ENCODE results near the gene ZDHHC13. TPM values are rescaled to one million over a fixed set of nuclear protein-coding genes. Genes with fewer than 3 reads are reported as not detected.

ZDHHC13 gene
- polyA plus RNA-seq, 1 donor (not counting 4 experiments of a cell fraction or from before 2014, with no cell fraction given) = 24.1 TPM

DNA sequence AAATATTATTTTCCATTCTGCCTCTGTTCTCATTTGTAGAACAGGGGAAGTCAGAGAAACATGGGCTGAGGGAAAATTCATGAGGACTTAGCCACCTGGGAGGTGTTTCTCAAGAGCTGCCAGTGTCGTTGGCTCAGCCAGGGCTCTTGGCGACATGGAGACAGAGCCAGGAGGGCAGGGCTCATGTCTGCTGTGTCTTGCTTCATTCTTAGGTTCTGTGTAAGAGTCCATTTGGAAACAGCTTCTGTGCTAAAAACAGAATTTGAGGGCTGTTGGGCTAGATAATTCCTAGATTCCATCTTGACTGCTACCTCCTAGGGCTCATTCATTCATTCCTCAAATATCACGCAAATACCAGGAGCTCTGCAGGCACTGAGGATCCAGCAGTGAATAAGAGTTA is 41.3 kb upstream of the ZDHHC13 start:
- Histone ChIP-seq H3K9ac (ENCODE audit: control insufficient read depth, extremely low read depth, insufficient read depth, low read length) (no peak overlapping the region), H2AFZ (ENCODE audit: control insufficient read depth, low read length) (no peak overlapping the region), H3K36me3 (ENCODE audit: control insufficient read depth in 2 of 2, extremely low read depth in 1 of 2, insufficient read depth in 2 of 2, low read length in 2 of 2) (no peaks in the 10 kb centered on the region), H3K9me3 (ENCODE audit: control insufficient read depth, low read depth, low read length) (no peaks in the 10 kb centered on the region), H3K4me2 (ENCODE audit: control insufficient read depth, extremely low read depth, insufficient read depth, low read depth, low read length) (no peak overlapping the region), H3K27me3 (ENCODE audit: control insufficient read depth, extremely low read depth, insufficient read depth, low read length) (no peaks in the 10 kb centered on the region), H3K27ac (ENCODE audit: control insufficient read depth, insufficient read depth, low read length) (no peak overlapping the region), H3K9me1 (ENCODE audit: control insufficient read depth, extremely low read depth, insufficient read depth, low read length) (no peaks in the 10 kb centered on the region), H3K4me3 (ENCODE audit: control insufficient read depth in 2 of 3, extremely low read depth in 1 of 3, insufficient read depth in 2 of 3, low read depth in 1 of 3, low read length in 3 of 3) (no peak overlapping the region), H4K20me1 (ENCODE audit: control insufficient read depth, extremely low read depth, insufficient read depth, low read length) (no peaks in the 10 kb centered on the region), H3K79me2 (ENCODE audit: control insufficient read depth, insufficient read depth, low read length) (no peaks in the 10 kb centered on the region), H3K4me1 (ENCODE audit: control insufficient read depth, extremely low read depth, insufficient read depth, low read length) (peaks cover 18% of the 10 kb centered on the region)
- no peak for TF ChIP-seq CTCF (optimal IDR thresholded peaks at IDR 0.05 in 1 of 3, IDR thresholded peaks at IDR 0.05 in 1 of 3, conservative IDR thresholded peaks at IDR 0.05 in 1 of 3; ENCODE audit: extremely low read depth in 1 of 3, insufficient read depth in 2 of 3, low read length in 3 of 3)
- no peak for TF ChIP-seq EZH2 (IDR thresholded peaks at IDR 0.05; ENCODE audit: low read length)
- FAIRE-seq = no peak
- DNase-seq (ENCODE audit: low read depth, low spot score) = no peak
- dilution Hi-C loops (cut with MboI; ENCODE audit: extremely low pct_ligation_motif_present, low sequenced_read_pairs) = no loop called here

- no peak for DNase-seq (ENCODE audit: low read depth, low spot score)
- H3K27ac ChIP-seq (ENCODE audit: control insufficient read depth, insufficient read depth, low read length) = no peak overlapping the region
- H3K4me1 ChIP-seq (ENCODE audit: control insufficient read depth, extremely low read depth, insufficient read depth, low read length) = peaks cover 24% of the 10 kb centered on the region
- H4K20me1 ChIP-seq (ENCODE audit: control insufficient read depth, extremely low read depth, insufficient read depth, low read length) = no peaks in the 10 kb centered on the region
- no peaks in the 10 kb centered on the region for H3K9me3 ChIP-seq (ENCODE audit: control insufficient read depth, low read depth, low read length)
- no peaks in the 10 kb centered on the region for H3K27me3 ChIP-seq (ENCODE audit: control insufficient read depth, extremely low read depth, insufficient read depth, low read length)
- H3K4me3 ChIP-seq (ENCODE audit: control insufficient read depth in 2 of 3, extremely low read depth in 1 of 3, insufficient read depth in 2 of 3, low read depth in 1 of 3, low read length in 3 of 3) = no peak overlapping the region
- dilution Hi-C loops (cut with MboI; ENCODE audit: extremely low pct_ligation_motif_present, low sequenced_read_pairs) = no loop called here
- no peak for TF ChIP-seq EZH2 (IDR thresholded peaks at IDR 0.05; ENCODE audit: low read length)
- TF ChIP-seq CTCF (optimal IDR thresholded peaks at IDR 0.05 in 1 of 3, IDR thresholded peaks at IDR 0.05 in 1 of 3, conservative IDR thresholded peaks at IDR 0.05 in 1 of 3; ENCODE audit: extremely low read depth in 1 of 3, insufficient read depth in 2 of 3, low read length in 3 of 3) = peak; percentile 81 to 98 (median 93)
- H3K9me1 ChIP-seq (ENCODE audit: control insufficient read depth, extremely low read depth, insufficient read depth, low read length) = no peaks in the 10 kb centered on the region
- peak overlapping the region; percentile 20 for H3K4me2 ChIP-seq (ENCODE audit: control insufficient read depth, extremely low read depth, insufficient read depth, low read depth, low read length)
- H3K36me3 ChIP-seq (ENCODE audit: control insufficient read depth in 2 of 2, extremely low read depth in 1 of 2, insufficient read depth in 2 of 2, low read length in 2 of 2) = no peaks in the 10 kb centered on the region
- no peak overlapping the region for H2AFZ ChIP-seq (ENCODE audit: control insufficient read depth, low read length)
- no peaks in the 10 kb centered on the region for H3K79me2 ChIP-seq (ENCODE audit: control insufficient read depth, insufficient read depth, low read length)
- peak; percentile 73 for FAIRE-seq
- no peak overlapping the region for H3K9ac ChIP-seq (ENCODE audit: control insufficient read depth, extremely low read depth, insufficient read depth, low read length)
These were observed 40.0 kb upstream of the ZDHHC13 start for GRCh38 chr11:19076744-19077589.
